Measurements from ENCODE around the gene C6orf89.
"Not testable (repeated sequence)": the region's sequence is repeated elsewhere in the genome, so short reads cannot be mapped to it uniquely, and the experiment has no call there.

Gene C6orf89

GRCh38 chr6:36865835-36866234 is 19.9 kb upstream of the C6orf89 start:
- Mint-ChIP-seq H3K9me3 (no peaks in the 10 kb centered on the region), H3K4me3 (no peak overlapping the region), H3K4me1 (peaks cover 67% of the 10 kb centered on the region), H3K27ac (peak overlapping the region in 1 of 2 donors; percentile 53), H3K27me3 (no peaks in the 10 kb centered on the region)
- ATAC-seq, result no peak
- DNase-seq, result no peak

GRCh38 chr6:36867471-36868224 is 18.1 kb upstream of the C6orf89 start:
- Mint-ChIP-seq H3K27ac (peak overlapping the region; percentile 29 to 77), H3K4me3 (no peak overlapping the region), H3K9me3 (no peaks in the 10 kb centered on the region), H3K4me1 (peaks cover 83% of the 10 kb centered on the region), H3K27me3 (no peaks in the 10 kb centered on the region)
- no peak for DNase-seq
- no peak for ATAC-seq

GRCh38 chr6:36871686-36872085 is 14.1 kb upstream of the C6orf89 start:
- Mint-ChIP-seq H3K4me1 (peaks cover 75% of the 10 kb centered on the region), H3K27me3 (no peaks in the 10 kb centered on the region), H3K27ac (no peak overlapping the region), H3K9me3 (no peaks in the 10 kb centered on the region), H3K4me3 (no peak overlapping the region)
- ATAC-seq (no peak), DNase-seq (no peak)

GRCh38 chr6:36873115-36873514 is 12.6 kb upstream of the C6orf89 start:
- ATAC-seq (no peak), DNase-seq (no peak)
- peaks cover 61% of the 10 kb centered on the region for H3K4me1 Mint-ChIP-seq
- H3K27ac Mint-ChIP-seq, result peak overlapping the region in 1 of 2 donors; percentile 75
- H3K9me3 Mint-ChIP-seq, result no peaks in the 10 kb centered on the region
- H3K4me3 Mint-ChIP-seq, result peak overlapping the region; percentile 90 to 94
- H3K27me3 Mint-ChIP-seq, result no peaks in the 10 kb centered on the region

GRCh38 chr6:36873612-36874442 is 11.9 kb upstream of the C6orf89 start:
- H3K4me1 Mint-ChIP-seq, result peaks cover 57% of the 10 kb centered on the region
- ATAC-seq (no peak), DNase-seq (peak in 1 of 2 donors; percentile 5)
- H3K27me3 Mint-ChIP-seq, result peaks cover 2% of the 10 kb centered on the region
- H3K4me3 Mint-ChIP-seq, result peak overlapping the region; percentile 90 to 94
- no peaks in the 10 kb centered on the region for H3K9me3 Mint-ChIP-seq
- peak overlapping the region; percentile 99 to 100 for H3K27ac Mint-ChIP-seq

- Mint-ChIP-seq H3K4me1 (peaks cover 52% of the 10 kb centered on the region), H3K9me3 (no peaks in the 10 kb centered on the region)
Observed at GRCh38 chr6:36874443-36875249, 11.1 kb upstream of the C6orf89 start, which contains the start of gene PPIL1. TSS of gene PPIL1 (minus strand) at chr6:36874803. CDS start at chr6:36874772, 31 bp downstream.

GRCh38 chr6:36875250-36875633 is 10.5 kb upstream of the C6orf89 start:
- Mint-ChIP-seq H3K27me3 (peaks cover 13% of the 10 kb centered on the region), H3K4me3 (peak overlapping the region; percentile 90 to 94), H3K4me1 (peaks cover 47% of the 10 kb centered on the region), H3K9me3 (no peaks in the 10 kb centered on the region), H3K27ac (peak overlapping the region; percentile 99 to 100)
- ATAC-seq (no peak), DNase-seq (no peak)

More at GRCh38 chr6:36874443-36875249, 11.1 kb upstream of the C6orf89 start, which contains the start of gene PPIL1:
- Mint-ChIP-seq H3K27ac (peak within 1 kb of the TSS; percentile 99 to 100), H3K27me3 (peaks cover 10% of the 10 kb centered on the region), H3K4me3 (peak within 1 kb of the TSS; percentile 90 to 94)
- ATAC-seq (peak; percentile 90), DNase-seq (peak; percentile 89 to 90)

- Mint-ChIP-seq H3K9me3 (no peaks in the 10 kb centered on the region), H3K27me3 (peaks cover 3% of the 10 kb centered on the region), H3K4me3 (no peak overlapping the region), H3K4me1 (peaks cover 30% of the 10 kb centered on the region), H3K27ac (no peak overlapping the region)
- no peak for ATAC-seq
- no peak for DNase-seq
Observed at GRCh38 chr6:36884610-36885009, 1.1 kb upstream of the C6orf89 start.

- ATAC-seq, result no peak
- Mint-ChIP-seq H3K27me3 (no peaks in the 10 kb centered on the region), H3K4me3 (peak overlapping the region; percentile 89 to 92), H3K27ac (peak overlapping the region in 1 of 2 donors; percentile 78), H3K9me3 (no peaks in the 10 kb centered on the region), H3K4me1 (peaks cover 30% of the 10 kb centered on the region)
- no peak for DNase-seq
Observed at GRCh38 chr6:36886950-36887618, 1.3 kb downstream of the C6orf89 start.

- Mint-ChIP-seq H3K27ac (no peak overlapping the region), H3K4me3 (no peak overlapping the region)
- ATAC-seq, result no peak
Observed at GRCh38 chr6:36888115-36888643, 2.4 kb downstream of the C6orf89 start.

GRCh38 chr6:36888654-36889481 is 3.1 kb downstream of the C6orf89 start:
- Mint-ChIP-seq H3K4me1 (peaks cover 30% of the 10 kb centered on the region), H3K4me3 (peak overlapping the region in 1 of 2 donors; percentile 24), H3K27ac (no peak overlapping the region), H3K27me3 (no peaks in the 10 kb centered on the region), H3K9me3 (no peaks in the 10 kb centered on the region)
- no peak for ATAC-seq
- no peak for DNase-seq

More at GRCh38 chr6:36888115-36888643, 2.4 kb downstream of the C6orf89 start:
- DNase-seq, result no peak
- no peaks in the 10 kb centered on the region for H3K27me3 Mint-ChIP-seq
- H3K9me3 Mint-ChIP-seq, result no peaks in the 10 kb centered on the region
- peaks cover 30% of the 10 kb centered on the region for H3K4me1 Mint-ChIP-seq

GRCh38 chr6:36890112-36890663 is 4.4 kb downstream of the C6orf89 start:
- H3K9me3 Mint-ChIP-seq, result no peaks in the 10 kb centered on the region
- ATAC-seq (no peak), DNase-seq (no peak)
- no peak overlapping the region for H3K4me3 Mint-ChIP-seq
- H3K27ac Mint-ChIP-seq, result no peak overlapping the region
- H3K27me3 Mint-ChIP-seq, result no peaks in the 10 kb centered on the region
- H3K4me1 Mint-ChIP-seq, result peaks cover 28% of the 10 kb centered on the region

GRCh38 chr6:36891153-36891552 is 5.4 kb downstream of the C6orf89 start:
- peaks cover 24% of the 10 kb centered on the region for H3K4me1 Mint-ChIP-seq
- not testable (repeated sequence) for H3K27ac Mint-ChIP-seq, H3K9me3 Mint-ChIP-seq, ATAC-seq, H3K27me3 Mint-ChIP-seq, DNase-seq, H3K4me3 Mint-ChIP-seq
